ENCODE data around the gene CRACR2B. TPM values are rescaled to one million over a fixed set of nuclear protein-coding genes. Genes with fewer than 3 reads are reported as not detected.

Gene CRACR2B
- total and polyA plus RNA-seq, 2 of the 13 experiments (the other 11 are each of a cell fraction or from before 2014, with no cell fraction given) = 14.9 to 21.0 TPM

DNA sequence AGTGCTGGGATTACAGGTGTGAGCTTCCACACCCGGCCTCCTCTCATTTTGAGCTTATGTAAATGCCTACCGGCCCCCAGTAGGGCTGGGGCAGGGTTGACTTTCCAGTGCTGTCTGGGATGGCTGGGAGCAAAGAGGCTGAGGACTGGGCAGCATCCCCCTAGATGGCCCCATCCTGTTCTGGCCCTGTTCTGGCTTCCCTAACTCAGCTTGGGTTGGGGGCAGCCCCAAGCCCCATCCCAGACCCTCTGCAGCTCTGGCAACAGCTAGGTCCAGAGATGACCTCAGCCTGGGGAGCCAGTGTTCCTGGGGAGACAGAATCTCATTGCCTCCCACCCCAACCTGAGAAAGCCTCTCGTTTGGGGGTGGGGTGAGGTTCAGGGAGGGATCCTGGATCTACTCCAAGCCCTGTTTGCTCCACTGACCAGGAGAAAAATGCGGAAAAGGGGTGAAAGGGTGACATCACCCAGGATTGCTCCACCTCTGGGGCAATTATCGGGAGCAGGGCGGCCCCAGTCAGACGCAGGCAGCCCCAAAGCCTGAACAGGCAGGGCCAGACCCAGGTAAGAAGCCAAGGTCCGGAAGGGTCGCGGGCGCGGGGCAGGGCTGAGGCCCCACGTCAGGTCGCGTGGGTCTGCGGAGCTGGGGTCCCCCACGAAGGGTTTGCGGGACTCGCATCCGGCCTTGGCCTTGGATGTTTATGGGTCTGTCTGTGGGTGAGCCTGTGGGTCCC is 9.2 kb upstream of the CRACR2B start, which contains the start of gene PNPLA2 (continued):
- TF ChIP-seq, protein P1, sequence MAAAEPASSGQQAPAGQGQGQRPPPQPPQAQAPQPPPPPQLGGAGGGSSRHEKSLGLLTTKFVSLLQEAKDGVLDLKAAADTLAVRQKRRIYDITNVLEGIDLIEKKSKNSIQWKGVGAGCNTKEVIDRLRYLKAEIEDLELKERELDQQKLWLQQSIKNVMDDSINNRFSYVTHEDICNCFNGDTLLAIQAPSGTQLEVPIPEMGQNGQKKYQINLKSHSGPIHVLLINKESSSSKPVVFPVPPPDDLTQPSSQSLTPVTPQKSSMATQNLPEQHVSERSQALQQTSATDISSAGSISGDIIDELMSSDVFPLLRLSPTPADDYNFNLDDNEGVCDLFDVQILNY (CRISPR knock-in tag; conservative IDR thresholded peaks at IDR 0.05) = no peak
- TF ChIP-seq, protein P2, sequence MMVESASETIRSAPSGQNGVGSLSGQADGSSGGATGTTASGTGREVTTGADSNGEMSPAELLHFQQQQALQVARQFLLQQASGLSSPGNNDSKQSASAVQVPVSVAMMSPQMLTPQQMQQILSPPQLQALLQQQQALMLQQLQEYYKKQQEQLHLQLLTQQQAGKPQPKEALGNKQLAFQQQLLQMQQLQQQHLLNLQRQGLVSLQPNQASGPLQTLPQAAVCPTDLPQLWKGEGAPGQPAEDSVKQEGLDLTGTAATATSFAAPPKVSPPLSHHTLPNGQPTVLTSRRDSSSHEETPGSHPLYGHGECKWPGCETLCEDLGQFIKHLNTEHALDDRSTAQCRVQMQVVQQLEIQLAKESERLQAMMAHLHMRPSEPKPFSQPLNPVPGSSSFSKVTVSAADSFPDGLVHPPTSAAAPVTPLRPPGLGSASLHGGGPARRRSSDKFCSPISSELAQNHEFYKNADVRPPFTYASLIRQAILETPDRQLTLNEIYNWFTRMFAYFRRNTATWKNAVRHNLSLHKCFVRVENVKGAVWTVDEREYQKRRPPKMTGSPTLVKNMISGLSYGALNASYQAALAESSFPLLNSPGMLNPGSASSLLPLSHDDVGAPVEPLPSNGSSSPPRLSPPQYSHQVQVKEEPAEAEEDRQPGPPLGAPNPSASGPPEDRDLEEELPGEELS (CRISPR knock-in tag; IDR thresholded peaks at IDR 0.05) = peak; percentile 29; the same call in 1 of the 2 replicates
- TF ChIP-seq ZNF556 (CRISPR knock-in tag; IDR thresholded peaks at IDR 0.05; ENCODE audit: borderline replicate concordance) (no peak), ZBTB10 (CRISPR knock-in tag; IDR thresholded peaks at IDR 0.05; ENCODE audit: borderline replicate concordance) (peak; percentile 89), HNF4A (CRISPR knock-in tag; IDR thresholded peaks at IDR 0.05) (peak; percentile 33; the same call in 1 of the 2 replicates), ZNF605 (CRISPR knock-in tag; IDR thresholded peaks at IDR 0.05) (peak; percentile 80; the same call in 1 of the 2 replicates), HOXA3 (CRISPR knock-in tag; IDR thresholded peaks at IDR 0.05) (peak; percentile 18; the same call in 1 of the 2 replicates), ZNF225 (CRISPR knock-in tag; IDR thresholded peaks at IDR 0.05) (0 out of 2 replicates have a peak, but pooled peaks have one; percentile 10), KLF15 (CRISPR knock-in tag; IDR thresholded peaks at IDR 0.05; ENCODE audit: borderline replicate concordance) (peak; percentile 77; the same call in 1 of the 2 replicates), PPARG (CRISPR knock-in tag; conservative IDR thresholded peaks at IDR 0.05) (peak; percentile 49; the same call in 1 of the 2 replicates), PHF5A (CRISPR knock-in tag; IDR thresholded peaks at IDR 0.05; ENCODE audit: low read depth, unreplicated experiment) (peak; percentile 7), ZBTB42 (CRISPR knock-in tag; IDR thresholded peaks at IDR 0.05) (0 out of 2 replicates have a peak, but pooled peaks have one; percentile 52), SOX6 (IDR thresholded peaks at IDR 0.05) (no peak), SOX6 (CRISPR knock-in tag; IDR thresholded peaks at IDR 0.05) (0 out of 2 replicates have a peak, but pooled peaks have one; percentile 18), LBX2 (CRISPR knock-in tag; IDR thresholded peaks at IDR 0.05; ENCODE audit: borderline replicate concordance) (no peak), ZNF468 (CRISPR knock-in tag; IDR thresholded peaks at IDR 0.05) (no peak), PCBP2 (optimal IDR thresholded peaks at IDR 0.05; ENCODE audit: low read depth, low read length, poor library complexity, severe bottlenecking) (no peak), ZNF350 (CRISPR knock-in tag; IDR thresholded peaks at IDR 0.05; ENCODE audit: borderline replicate concordance, low read depth) (peak; percentile 67; the same call in 1 of the 2 replicates)
- TF ChIP-seq, protein P3, sequence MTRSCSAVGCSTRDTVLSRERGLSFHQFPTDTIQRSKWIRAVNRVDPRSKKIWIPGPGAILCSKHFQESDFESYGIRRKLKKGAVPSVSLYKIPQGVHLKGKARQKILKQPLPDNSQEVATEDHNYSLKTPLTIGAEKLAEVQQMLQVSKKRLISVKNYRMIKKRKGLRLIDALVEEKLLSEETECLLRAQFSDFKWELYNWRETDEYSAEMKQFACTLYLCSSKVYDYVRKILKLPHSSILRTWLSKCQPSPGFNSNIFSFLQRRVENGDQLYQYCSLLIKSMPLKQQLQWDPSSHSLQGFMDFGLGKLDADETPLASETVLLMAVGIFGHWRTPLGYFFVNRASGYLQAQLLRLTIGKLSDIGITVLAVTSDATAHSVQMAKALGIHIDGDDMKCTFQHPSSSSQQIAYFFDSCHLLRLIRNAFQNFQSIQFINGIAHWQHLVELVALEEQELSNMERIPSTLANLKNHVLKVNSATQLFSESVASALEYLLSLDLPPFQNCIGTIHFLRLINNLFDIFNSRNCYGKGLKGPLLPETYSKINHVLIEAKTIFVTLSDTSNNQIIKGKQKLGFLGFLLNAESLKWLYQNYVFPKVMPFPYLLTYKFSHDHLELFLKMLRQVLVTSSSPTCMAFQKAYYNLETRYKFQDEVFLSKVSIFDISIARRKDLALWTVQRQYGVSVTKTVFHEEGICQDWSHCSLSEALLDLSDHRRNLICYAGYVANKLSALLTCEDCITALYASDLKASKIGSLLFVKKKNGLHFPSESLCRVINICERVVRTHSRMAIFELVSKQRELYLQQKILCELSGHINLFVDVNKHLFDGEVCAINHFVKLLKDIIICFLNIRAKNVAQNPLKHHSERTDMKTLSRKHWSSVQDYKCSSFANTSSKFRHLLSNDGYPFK (CRISPR knock-in tag; IDR thresholded peaks at IDR 0.05; ENCODE audit: borderline replicate concordance) = 0 out of 2 replicates have a peak, but pooled peaks have one; percentile 49

Measured in HepG2 (cell line).